LNCaP clone FGC (cell line): Measurements from ENCODE around the gene TK2.

Experiments
- DNase-seq: peaks from one replicate; pipeline ENCODE4 v3.0.0-alpha.2; 2011; ENCODE audit warnings: low read depth
- H3K4me3 ChIP-seq: 2 replicates; pipeline ENCODE4 v1.5.1; 2011; ENCODE audit warnings: mild to moderate bottlenecking, low read depth, low read length, control low read depth
- CTCF ChIP-seq: IDR thresholded peaks from 2 replicates; pipeline ENCODE4 v1.5.1; 2012; ENCODE audit warnings: mild to moderate bottlenecking; ENCODE audit not compliant: control insufficient read depth, insufficient read depth; ENCODE audit errors: extremely low read depth

TK2 gene

DNA sequence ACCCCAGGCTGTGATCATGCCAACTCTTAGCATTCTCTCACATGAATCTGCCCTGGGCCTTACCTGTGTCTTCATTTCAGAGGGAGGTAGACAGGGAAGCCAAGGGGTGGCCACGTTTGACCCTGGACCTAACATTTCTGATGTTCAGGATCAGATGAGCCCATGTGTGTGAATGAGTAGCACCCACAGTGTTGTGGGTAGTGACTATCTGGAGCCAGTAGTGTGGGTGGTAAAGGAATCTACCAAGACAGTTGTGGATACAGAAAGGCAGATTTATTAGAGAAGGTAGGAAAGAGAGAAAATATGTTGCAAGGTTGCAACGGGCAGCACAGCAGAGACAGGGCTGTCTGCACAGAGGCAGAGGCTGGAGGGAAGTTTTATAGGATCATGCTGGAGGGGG, 60.5 kb downstream of the TK2 start:
- no peak for DNase-seq
- H3K4me3 ChIP-seq, result no peak overlapping the region
- no peak for TF ChIP-seq CTCF

DNA sequence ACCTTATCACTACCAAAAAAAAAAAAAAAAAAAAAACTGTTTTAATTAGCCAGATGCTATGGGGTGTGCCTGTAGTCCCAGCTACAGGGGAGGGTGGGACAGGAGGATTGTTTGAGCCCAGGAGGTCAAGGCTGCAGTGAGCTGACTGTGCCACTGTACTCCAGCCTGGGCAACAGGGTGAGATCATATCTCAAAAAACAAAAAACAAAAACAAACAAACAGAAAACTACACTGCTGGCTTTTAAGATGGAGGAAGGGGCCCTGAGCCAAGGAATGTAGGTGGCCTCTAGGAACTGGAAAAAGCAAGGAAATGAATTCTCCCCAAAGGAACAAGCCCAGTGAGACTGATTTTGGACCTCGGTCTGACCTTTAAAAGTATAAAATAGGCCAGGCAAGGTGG, 61.4 kb downstream of the TK2 start:
- no peak for TF ChIP-seq CTCF
- no peak overlapping the region for H3K4me3 ChIP-seq
- DNase-seq, result no peak

GRCh38 chr16:66487580-66488275, 62.2 kb downstream of the TK2 start:
- H3K4me3 ChIP-seq, result no peak overlapping the region
- DNase-seq, result no peak
- TF ChIP-seq CTCF, result no peak

DNA sequence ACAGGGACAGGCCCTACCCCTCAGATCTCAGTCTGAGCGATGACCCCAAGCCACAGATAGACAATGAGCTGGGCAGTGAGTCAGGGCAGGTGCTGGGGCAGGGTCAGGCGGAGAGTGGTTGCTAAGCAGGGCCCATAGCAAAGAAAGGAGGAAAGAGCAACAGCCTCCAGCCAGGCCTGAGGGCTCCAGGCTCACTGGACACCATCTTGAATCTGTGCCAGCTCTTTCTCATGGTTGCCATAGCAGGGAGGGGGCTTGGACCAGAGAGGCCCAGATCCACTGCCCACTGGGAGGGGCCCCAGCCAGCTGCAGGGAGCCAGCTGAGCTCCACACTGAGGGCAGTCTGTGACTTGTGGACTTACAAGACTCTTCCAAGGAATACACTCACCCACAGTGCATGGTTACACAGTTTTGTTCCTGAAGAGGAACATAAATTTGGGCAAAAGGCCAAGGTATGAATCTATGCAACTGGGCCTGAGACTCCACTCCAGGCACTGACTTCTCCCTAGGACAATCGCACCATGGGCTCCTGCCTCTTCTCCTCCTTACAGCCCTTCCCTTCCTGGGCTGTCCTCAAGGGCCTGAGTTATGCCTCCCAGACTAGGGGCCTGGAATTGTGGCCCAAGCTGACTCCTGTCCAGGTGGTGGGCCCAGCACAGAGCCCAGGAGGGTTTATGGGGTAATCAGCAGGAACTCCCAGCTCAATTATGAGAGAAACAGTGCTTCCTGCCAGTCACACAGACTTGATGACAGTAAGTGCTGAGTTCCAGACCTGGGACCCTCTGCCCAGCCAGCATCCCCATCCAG, 62.9 kb downstream of the TK2 start:
- TF ChIP-seq CTCF, result no peak
- DNase-seq, result no peak
- no peak overlapping the region for H3K4me3 ChIP-seq

DNA sequence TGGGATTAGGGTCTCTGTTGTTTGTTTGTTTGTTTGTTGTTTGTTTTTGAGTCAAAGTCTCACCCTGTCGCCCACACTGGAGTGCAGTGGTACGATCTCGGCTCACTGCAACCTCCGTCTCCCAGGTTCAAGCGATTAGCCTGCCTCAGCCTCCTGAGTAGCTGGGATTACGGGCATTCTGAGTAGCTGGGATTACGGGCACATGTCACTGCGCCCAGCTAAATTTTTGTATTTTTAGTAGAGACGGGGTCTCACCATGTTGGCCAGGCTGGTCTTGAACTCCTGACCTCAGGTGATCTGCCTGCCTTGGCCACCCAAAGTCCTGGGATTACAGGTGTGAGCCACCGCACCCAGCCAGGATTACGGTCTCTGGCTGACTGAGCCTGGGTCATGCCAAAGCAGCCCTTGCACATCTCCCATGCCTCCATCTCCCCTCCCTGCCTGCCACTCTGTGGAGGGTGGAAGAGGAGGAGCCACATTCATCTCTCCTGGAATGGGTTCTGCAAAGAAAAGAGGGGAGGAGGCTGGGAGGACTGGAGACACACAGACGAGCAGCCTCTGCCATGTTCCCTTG, 63.6 kb downstream of the TK2 start:
- DNase-seq, result no peak
- TF ChIP-seq CTCF, result no peak
- no peak overlapping the region for H3K4me3 ChIP-seq

GRCh38 chr16:66485376-66485775, 64.5 kb downstream of the TK2 start:
- H3K4me3 ChIP-seq, result no peak overlapping the region
- no peak for DNase-seq
- no peak for TF ChIP-seq CTCF
